DLD1 (cell line): ENCODE results near the gene STMN3.
"Not testable (repeated sequence)": the region's sequence is repeated elsewhere in the genome, so short reads cannot be mapped to it uniquely, and the experiment has no call there.

Experiments used
- in situ Hi-C: cut with HindIII; loops from 2 replicates; pipeline ENCODE4 v1.10.0; 2017; ENCODE audit warnings: low sequenced_read_pairs

Gene STMN3

DNA sequence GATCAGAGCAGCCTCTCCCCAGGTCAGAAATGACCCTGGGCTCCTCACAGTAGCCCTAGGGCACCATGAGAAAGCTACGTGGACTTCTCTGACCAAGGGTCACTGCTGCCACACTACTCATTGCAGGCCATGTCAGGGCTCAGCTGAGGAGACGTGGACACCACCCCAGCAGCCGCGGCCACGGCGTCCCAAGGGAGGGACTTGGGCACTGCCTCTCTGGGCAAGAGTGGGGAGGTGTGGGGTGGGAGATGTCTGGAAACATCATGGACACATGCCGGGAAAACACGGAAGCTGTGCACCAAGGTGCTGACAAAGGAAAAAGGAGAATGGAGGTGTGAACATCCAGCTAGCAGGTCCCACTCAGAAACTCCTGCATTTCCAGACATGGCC lies 35.4 kb downstream of the STMN3 start:
- in situ Hi-C loops: no loop called here

DNA sequence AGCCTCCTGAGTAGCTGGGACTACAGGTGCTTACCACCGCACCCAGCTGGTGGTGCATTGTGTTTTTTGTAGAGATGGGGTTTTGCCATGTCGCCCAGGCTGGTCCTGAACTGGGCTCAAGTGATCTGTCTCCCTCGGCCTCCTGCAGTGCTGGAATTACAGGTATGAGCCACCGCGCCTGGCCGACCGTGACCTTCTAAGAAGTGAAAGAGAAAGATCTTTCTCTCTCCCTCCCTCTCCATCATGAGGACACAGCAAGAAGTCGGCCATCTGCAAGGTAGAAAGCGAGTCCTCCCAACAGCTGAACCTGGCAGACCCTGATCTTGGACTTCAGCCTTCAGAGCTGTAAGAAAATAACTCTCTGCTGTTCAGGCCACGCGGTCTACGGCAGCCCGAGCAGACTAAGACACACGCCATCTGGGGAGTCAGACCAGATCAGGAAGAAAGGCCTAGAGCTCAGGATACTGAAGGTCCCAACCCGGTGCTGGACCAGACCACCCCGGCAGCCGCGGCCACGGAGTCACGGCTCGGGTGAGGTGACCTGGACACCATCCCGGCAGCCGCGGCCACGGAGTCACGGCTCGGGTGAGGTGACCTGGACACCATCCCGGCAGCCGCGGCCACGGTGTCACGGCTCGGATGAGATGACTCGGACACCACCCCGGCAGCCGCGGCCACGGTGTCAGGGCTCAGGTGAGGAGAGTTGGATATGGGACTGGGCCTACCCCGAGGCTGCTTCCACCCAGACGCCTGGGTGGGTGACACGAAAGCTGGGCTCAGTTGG lies 35.9 kb downstream of the STMN3 start:
- in situ Hi-C loops: no loop called here

DNA sequence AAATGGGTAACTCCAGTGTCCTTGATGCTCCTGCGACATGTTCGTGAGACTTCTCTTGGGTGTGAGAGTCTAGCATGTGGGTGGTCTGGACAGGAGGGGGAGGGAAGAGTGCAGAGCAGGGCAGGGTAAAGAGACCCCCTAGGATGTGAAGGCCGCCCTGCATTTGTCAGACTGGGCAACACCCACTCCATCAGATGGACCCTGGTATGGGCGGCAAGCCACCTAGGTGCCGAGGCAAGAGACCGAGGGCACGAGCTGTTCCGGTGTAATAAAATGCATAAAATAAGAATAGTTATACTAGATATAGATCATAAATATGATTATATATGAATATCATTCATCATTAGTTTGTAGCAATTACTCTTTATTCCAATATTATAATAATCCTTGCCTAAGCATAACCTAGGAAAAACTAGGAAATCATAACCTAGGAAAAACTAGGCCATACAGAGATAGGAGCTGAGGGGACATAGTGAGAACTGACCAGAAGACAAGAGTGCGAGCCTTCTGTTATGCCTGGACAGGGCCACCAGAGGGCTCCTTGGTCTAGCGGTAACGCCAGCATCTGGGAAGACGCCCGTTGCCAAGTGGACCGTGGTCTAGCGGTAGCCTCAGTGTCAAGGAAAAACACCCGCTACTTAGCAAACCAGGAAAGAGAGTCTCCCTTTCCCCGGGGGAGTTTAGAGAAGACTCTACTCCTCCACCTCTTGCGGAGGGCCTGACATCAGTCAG lies 39.2 kb downstream of the STMN3 start:
- in situ Hi-C loops: not testable (repeated sequence)

DNA sequence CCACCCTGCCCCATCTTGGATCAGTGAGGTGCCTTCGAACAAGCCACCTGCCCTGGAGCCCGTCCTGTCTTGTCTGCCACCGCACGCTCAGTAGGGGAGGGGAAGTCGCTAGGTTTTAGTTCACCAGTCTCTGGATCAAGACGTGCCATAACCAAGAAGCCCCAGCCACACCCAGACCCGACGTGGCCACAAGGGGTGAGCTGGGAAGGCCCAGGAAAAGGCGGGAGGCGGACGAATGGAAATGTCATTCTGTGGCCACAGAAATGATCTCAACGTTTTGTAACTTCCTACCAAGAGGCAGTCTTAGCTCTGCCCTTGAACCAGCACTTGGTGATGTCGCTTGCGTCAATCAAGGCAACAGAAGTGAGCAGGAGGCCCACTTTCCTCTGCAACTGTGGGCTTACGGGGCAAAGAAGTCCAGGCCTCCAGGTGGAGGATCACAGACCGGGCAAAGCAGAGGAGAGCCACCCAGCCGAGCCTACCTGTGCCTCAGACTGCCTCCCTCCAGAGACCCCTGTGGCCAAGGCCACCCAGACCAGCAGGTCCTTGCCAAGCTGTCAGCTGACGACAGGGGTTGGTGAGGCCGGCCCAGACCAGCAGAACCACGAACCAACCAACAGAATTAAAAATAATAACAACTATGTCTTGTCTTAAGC lies 40.8 kb downstream of the STMN3 start:
- in situ Hi-C loops: no loop called here

DNA sequence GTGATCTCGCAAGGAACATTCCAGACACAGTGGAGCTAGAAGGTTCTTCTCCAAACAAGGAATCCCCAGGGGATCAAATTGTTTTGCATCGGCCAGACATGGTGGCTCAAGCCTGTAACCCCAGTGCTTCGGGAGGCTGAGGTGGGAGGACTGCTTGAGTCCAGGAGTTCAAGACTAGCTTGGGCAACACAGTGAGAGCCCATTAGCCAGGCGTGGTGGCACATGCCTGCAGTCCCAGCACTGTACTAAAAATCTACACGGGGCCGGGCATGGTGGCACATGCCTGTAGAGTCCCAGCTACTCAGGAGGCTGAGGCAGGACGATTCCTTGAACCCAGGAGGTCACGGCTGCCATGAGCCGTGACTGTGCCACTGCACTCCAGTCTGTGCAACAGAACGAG lies 41.6 kb downstream of the STMN3 start:
- in situ Hi-C loops: no loop called here

DNA sequence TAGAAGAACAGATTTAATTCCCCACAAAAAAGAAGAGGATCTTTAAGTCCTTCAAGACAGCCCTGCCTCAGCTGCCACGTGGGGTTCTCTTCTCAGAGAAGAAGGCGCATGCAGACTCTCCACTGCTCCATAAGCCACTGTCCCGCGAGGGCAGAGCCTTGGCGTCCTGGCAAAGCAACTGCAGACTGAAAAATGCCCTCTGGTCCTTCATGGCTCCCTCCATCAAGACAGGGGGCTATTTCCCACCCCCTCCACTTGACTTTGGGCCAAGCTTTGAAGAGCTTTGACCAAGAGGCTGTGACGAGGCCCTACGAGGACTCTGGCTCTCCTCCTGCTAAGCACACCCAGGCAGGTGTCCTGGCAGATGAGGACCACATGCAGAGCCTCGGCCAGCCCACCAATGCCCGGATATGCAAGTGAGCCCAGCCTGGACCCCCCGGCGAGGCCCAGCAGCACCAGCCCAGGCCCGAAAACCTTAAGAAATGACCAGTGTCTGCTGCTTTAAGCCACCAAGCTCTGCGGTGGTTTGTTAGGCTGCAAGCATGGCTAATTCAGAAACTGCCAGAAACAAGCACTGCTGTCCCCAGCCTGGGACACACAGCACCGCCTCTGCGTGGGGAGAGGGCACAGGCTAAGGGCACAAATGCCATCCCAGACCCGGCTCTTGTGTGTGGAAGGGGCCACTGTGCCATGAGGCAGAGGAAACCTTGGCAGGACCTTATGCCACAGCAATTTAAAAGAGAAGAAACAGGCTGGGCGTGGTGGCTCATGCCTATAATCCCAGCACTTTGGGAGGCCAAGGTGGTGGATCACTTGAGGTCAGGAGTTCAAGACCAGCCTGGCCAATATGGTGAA lies 42.4 kb downstream of the STMN3 start:
- in situ Hi-C loops: no loop called here

DNA sequence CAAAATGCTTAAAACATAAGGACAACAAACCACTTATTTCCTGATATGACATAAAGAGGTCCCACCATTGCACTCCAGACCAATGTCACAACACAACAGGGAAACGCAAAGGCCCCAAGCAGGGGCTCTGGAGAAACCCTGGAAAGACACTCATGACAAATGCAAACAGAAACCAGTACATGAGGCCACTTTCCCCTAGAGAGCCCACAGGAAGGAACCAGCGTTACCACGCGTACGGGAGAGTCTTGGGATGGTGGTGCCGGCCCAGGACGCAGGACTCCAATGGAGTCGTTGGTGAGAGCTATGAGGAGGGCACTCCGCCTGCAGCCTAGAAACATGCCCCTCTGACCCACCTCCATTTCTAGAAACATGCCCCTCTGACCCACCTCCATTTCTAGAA lies 46.5 kb downstream of the STMN3 start:
- in situ Hi-C loops: no loop called here

DNA sequence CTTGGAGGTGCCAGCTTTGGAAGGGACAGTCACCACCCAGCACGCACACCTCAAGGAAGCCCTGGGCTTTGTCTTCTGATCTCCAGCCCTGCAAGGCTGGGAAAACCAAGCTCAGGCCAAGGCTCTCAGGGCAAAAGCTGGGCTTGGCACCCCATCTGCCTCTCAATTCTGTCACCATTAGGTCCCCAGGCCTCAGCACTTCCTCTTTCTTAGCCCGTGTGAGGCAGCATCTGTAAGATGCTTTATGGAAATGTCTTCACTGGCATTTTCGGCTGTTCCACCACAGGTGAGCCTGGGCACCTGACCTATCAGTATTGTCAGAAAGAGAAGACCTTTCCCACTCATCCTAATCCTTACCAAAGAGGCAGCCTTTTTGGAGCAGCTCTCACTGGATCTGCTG lies 50.9 kb downstream of the STMN3 start:
- in situ Hi-C loops: no loop called here

DNA sequence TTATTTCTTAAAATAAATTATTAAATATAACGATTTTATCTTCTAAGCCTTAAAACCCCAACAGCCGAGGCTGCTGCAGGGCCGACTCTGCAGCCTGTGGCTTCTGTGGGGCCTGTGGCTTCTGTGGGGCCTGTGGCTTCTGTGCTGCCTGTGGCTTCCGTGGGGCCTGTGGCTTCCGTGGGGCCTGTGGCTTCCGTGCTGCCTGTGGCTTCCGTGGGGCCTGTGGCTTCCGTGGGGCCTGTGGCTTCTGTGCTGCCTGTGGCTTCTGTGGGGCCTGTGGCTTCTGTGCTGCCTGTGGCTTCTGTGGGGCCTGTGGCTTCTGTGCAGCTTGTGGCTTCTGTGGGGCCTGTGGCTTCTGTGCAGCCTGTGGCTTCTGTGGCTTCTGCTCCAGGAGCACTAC lies 51.5 kb downstream of the STMN3 start:
- in situ Hi-C loops: not testable (repeated sequence)

DNA sequence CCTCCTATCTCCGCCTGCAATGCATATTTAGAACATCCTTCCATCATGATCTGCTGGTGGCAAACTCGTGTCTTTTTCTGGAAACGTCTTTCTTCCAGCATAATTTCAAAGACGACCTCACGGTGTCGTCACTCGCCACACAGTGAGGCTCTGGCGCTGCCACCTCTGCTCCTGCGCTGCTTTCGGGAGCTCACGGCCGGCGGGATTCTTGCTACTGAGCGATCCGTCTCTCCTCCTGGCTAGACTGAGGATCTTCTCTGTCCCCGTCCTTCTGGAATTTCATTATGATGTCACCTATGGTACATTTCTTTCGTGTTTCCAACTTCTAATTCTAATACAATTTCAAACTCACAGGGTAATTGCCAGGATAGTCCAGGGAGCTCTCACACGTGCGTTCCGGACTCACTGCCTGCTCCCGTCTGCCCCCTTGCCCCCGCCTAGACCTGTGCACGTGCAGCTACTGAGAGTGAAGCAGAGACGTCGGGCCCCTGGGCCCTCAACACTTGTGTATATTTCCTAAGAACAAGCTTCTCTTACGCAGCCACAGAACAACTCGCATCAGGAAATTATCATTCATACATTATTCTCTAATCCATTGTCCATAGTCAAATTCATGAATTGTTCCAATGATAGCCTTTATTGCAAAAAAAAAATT lies 53.7 kb downstream of the STMN3 start:
- in situ Hi-C loops: no loop called here

DNA sequence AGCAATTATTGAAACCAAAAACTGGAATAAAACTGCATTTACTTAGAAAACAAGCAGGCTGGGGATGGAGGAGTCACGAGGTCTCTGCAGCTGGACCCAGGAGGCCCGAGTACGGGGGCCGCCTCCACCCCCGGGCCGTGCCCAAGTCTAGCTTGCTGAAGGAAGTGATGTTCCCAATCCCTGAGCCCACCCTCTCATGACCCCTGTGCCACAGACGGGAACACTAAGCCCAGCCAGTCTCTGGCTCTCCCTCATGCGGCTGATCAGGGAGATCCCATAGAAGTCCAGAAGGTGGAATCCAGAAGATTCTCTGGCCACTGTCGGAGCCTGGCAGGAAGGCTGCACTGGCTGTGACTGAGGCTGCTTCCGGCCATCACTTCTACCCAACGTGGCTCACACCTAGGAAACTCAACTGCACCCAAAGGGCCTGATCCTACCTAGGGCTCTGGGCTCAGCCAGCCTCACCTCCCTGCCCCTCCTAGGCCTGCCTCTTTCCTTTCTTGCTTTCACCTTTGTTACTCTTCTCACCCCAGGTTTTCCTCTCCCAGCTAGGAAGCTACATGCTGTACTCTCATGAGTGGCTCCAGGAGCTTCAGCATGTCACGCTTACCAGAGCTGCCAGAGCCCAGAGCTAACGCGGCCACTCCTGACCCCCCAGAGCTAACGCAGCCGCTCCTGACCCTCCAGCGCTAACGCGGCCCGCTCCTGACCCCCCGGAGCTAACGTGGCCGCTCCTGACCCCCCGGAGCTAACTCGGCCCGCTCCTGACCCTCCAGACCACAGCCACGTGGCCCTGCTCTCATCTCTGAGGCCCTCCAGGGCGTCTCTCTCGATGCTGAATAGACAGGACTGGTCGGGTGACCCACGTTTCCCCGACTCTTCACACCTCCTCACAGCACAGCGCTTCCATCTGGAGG lies 54.5 kb downstream of the STMN3 start:
- in situ Hi-C loops: no loop called here

DNA sequence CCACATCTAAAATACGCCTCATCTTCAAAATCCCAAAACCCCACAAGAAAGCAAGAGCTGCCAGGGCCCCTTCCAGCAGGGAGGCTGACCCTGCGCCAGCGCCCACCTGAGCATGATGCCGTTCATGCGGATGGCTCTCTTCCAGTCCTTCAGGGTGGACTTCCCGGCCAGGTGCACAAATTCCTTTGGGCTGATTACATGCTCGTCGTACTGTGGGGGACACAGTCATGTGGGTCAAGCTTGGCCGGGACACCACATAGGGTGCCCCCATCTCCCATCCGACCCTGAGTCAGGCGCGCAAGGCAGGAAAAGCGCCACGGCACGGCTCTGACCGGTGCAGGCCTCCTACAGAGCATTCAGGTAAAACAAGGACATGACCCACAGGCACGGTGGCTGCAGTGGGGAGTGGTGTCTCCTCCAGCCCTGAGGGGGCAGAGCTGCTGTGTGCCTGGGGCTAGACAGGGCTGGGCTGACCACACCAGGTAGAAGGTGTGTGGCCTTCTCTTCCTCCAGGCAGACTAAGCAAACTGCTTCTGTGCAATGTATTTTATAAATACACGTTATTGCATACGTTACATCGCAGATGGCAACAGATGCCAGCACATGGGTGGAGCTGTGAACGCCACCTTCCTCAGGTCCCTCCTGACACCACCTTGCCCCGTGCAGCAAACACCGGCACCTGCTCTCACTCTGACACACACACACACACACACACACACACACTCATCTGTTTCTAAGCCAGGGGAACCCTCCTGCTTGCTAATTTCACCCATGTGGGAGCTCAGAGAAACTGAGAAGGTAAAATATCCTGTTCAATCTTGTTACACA lies 55.4 kb downstream of the STMN3 start:
- in situ Hi-C loops: no loop called here

DNA sequence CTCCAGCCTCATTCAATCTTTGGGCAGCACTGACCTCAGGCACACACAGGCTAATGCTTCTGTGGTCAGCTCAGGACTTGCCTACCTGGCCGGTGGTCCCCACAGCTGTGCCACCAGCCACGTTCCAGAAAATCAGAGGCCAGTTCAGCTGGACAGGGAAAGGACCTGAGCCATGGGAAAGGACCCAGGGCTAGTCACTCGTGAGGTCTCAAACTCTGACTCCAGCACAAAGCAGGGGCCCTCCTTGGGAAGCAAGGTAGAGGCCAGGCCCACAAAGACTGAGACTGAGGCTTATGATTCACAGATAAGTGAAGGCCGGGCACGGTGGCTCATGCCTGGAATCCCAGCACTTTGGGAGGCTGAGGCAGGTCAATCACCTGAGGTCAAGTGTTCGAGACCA lies 56.8 kb downstream of the STMN3 start:
- in situ Hi-C loops: no loop called here

DNA sequence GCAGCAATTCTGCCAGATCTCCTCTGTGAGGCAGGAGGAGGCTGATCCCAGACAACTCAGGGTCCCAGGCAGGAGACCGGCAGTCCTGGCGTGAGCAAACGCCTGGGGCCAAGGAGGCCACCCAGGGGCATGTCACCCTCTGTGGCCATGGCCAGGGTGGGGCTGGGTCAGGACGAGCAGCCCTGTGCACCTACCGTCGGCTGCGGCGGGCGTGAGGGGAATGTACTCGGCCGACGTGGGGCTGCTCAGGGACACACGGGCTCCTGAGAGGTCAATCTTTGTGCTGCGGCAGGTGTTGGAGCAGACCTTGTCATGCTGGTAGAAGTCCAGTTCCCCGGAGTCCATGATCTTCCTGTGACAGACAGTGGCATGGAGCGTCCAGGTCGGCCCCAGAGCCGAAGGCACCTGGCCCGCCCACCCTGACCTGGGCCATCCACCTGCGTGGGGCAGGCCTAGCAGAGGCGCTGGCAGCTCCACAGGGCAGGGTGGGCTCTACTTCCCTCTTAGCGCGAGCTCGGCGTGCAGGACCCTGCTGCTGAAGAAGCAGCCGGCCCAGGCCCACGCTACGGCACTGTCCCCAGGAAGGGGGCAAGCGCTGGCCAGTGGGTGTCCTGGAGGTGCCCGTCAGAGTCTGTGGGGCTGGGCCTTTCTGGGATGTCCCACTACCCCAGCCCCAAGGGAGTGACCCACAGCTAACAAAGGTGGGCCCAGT lies 57.7 kb downstream of the STMN3 start:
- in situ Hi-C loops: no loop called here

DNA sequence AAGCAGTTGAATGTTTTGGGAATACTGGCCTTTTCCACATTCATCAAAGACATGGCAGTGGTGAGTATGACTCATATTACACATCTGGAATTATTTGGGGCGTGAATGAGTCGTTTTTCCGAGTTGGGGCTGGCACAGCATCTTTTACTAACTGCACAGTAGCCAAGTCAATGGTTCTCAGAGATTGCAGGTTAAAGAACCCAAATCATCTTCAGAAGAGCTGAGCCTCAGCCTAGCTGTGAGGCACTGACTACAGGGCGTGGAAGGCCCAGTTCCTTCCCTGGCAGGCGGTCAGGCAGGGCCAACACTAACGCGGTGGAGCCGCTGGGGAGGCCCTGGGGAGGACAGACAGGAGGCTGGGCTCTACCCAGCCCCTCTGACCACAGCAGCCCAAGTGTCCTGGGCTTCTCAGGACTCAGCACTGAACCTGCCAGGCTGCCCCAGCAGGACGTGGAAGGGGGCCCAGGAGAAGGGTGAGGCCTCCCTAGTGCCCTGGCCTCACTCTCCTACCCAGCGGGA lies 59.1 kb downstream of the STMN3 start:
- in situ Hi-C loops: no loop called here

DNA sequence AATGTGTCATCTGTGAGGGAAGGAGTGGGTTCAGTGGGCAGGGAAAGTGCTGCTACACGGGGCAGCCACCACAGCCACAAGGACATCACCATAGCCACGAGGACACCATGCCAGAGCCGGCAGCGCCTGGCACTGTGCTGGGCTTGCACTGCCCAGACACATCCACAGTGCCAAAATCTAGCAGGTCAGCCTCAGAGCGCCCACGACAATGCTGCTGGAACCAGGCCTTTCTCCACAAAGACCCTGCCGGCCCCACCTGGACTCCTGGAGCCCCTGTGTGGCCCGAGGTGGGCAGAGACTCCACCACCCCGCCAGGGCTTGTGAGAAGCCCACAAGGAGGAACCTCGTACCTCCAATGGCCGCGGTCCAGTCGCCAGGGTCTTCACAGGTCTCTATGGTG lies 60.6 kb downstream of the STMN3 start:
- in situ Hi-C loops: no loop called here

DNA sequence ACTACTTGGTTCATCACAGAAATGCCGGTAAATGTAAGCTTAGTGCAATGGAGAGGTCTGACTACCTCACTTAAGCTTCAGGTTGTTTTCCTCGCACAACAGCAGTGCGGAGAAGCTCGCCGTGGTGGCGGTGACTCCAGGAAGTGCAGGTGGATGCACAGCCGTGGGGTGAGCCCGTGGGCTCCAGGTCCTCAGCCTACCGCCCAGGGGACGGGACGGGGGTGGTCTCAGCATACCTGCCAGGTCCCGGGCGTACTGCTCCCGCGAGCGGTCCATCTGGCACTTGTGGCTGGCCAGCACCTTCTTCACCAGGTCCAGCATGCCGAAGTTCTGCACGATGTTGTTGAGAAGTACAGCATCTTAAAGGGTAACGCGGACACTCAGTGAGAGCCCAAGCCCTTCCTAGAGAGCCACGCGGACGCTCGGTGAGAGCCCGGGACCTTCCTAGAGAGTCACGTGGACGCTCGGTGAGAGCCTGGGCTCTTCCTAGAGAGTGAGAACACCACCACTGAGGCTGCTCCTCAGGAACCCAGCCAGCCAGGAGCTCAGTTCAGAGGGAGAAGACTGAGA lies 61.4 kb downstream of the STMN3 start:
- in situ Hi-C loops: no loop called here

DNA sequence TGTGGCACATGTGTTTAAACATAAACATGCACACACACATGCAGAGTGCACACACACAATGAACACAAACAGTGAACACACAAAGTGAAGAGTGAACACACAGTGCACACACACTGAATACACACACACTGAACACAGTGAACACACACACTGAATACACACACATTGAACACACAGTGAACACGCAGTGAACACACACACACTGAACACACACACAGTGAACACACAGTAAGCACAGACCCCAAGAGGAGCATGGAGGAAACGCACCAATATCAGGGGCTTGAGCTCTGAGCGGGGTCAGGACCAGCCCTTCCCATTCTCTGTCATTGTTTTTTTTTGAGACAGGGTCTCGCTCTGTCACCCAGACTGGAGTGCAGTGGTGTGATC lies 62.1 kb downstream of the STMN3 start:
- in situ Hi-C loops: no loop called here
